GM18505 (cell line): ENCODE data around the gene RUNX2.

ENCODE experiments used
- ATAC-seq: cut with Tn5 transposase; IDR thresholded peaks from one replicate; pipeline ENCODE4 v1.9.1; 2021; ENCODE audit not compliant: unreplicated experiment
- POLR2A ChIP-seq: IDR thresholded peaks from 4 replicates; pipeline ENCODE4 v1.6.1; 2011; ENCODE audit warnings: borderline replicate concordance; ENCODE audit not compliant: insufficient read depth, insufficient read length; ENCODE audit errors: extremely low read depth

RUNX2 gene

DNA sequence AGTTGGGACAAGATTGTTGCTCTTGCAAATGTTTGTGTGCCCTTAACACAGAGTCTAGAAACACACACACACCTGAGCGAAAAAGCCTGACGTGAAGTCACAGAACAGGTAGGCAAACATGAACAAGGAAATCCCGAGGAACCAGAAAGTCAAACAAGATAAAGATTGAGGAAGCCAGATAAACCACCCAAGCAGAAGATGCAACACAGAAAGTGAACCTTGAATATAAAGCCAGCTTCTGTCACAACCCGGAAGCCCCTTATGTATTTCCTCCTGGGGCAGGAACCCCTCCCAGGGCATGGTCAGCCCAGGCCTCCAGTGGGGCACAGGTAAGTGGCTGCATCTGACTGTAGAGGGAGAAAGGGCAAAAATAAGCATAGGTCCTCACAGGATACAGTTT, 207.8 kb downstream of the RUNX2 start:
- no peak for ATAC-seq
- no peak for TF ChIP-seq POLR2A

- no peak for ATAC-seq
- TF ChIP-seq POLR2A = no peak
Observed at GRCh38 chr6:45537539-45537938, 209.4 kb downstream of the RUNX2 start.

DNA sequence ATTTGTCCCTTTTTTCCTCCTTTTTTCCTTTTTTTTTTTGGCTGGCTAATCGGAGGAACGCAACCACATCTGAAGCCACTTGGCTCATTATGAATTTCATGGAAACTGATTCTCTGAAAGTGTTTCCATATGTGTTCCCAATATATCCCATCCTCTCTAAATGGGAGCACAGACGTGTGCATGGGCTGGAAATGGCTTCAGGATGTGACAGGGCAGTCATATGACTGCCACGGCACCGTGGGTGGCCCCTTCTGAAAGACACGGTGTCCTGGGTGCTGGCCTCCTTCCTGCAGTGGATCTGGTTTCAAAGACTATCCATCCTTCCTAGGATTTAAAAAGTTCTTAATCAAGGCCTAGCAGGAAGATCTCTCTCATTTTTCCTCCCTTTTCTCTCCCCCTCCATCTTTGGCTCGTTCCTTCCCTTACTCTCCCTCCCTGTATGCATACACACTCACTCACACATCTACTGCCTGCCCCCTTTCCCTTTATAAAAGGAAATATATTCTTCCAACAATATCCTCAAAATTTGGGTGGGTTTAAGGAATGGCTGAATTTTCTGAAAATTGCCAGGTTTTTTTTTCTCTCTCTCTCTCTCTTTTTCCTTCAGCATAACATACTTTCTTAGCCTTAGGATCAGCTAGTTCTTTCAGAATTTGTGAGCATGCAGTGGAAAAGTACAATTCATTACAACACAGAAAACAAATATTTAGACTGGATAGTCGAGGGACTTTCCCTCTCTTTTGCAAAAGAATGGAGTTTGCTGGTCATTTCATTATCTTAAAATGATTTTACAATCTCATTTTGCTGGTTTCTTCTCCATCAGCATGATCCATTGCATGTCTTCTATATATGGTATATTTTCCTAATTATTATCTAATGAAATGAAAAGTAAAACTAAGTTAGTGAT, 210.8 kb downstream of the RUNX2 start:
- no peak for TF ChIP-seq POLR2A
- no peak for ATAC-seq

DNA sequence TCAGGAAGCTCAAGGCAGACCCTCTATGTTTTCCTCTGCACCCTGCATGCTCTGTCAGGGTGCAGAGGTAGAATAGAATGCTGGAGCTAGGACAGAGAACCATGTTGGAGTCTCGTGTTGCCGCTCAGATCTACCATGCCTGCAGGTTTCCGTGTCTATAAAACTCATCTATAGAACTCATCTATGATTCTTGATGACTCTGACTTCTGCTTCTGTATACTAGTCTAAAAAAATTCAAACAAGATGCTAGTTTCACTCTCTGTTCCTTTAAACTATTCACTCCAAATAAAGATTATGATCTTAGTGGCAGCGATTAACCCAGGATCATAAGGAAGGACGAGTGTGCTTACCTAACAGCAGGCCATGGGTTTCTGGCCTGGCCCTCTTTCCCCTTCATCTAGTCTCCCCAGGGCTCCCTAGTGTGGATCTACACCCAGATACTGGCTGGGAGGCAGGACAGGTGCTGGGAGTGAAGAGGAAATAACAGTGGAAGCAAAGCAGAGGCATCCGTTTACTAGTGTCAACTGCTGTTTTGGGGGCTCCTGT, 212.3 kb downstream of the RUNX2 start:
- no peak for TF ChIP-seq POLR2A
- ATAC-seq = no peak

DNA sequence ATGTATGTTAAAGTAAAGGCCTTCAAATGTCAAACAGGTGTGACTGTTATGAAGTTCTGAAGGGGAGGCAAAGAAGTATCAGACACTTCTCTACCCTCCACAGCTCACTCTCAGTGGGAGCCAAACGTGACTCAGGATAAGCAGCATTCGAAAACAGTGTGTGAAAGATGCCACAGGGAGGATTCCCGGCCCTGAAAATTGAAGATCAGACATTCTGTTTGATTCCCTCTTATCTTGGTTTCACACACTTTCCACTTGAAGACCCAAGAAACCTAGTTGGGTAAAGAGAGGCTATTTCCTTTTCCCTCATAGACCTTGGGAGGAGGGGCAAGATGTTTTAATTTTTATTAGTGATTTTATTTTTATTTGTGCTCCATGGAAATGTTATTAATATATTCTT, 213.8 kb downstream of the RUNX2 start:
- no peak for TF ChIP-seq POLR2A
- no peak for ATAC-seq

DNA sequence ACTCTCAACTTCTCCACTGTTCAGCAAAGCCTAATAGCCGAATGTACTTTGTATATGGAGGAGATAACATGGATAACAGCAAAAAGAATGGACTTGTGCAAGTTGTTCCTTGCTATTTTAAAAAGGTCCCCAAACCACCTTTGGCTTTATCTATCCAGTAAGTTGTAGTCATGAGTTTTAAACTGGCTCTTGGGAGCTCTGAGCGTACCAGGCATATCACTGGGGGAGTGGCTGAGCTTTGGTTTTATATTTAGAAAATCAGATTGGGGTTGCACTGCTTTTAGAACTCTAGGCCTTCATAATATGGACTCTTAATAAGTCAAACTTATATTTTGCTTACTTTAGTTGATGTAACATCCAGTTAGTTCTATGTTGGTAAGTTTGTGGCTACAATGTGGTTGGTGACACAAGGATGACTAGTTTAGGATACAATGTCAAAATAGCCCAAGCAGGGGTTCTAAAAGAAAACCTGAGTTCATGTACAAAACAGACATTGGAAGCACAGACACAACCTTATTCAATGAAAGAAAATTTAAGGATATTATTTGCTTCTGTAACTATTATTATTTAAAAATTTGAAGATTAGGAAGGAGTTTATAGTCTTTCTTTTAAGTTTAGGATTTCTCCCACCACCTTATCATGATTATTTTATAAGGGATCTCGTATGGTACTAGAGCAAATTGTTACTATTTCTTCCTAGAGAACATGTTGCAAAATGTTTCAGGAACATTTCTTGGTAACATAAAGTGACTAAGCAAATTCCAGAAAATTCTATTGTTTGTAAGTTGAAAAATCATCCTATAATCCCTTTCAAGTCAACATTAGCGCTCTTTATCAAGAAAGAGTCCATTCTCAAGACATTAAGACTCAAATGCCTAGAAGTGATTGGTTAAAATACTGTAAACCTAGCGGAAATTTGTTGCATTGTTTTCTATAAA, 215.4 kb downstream of the RUNX2 start:
- ATAC-seq = no peak
- no peak for TF ChIP-seq POLR2A

DNA sequence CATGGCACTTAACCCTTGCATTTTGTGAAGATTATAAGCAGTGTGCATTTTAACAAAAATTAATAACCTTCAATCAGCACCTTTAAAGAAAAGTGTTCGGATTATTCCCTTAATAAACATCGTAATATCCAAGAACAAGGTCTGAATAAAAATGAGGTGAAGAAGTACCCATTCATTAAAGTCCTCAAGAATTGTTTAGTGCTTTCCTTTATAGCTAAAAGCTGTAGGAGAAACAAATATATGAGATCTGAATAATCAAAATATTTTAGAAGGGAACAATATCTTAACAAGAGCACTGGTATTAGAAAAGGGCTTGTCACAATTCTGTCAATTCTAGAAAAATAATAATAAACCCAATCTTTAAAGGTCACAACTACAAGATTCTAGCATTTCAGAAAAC, 217.3 kb downstream of the RUNX2 start:
- no peak for TF ChIP-seq POLR2A
- no peak for ATAC-seq

- no peak for ATAC-seq
- TF ChIP-seq POLR2A = no peak
Observed at GRCh38 chr6:45548657-45549515, 220.8 kb downstream of the RUNX2 start.

- TF ChIP-seq POLR2A = no peak
- ATAC-seq = no peak
Observed at GRCh38 chr6:45552536-45552935, 224.4 kb downstream of the RUNX2 start.

GRCh38 chr6:45553730-45554344, 225.7 kb downstream of the RUNX2 start:
- ATAC-seq = no peak
- no peak for TF ChIP-seq POLR2A

- no peak for TF ChIP-seq POLR2A
- no peak for ATAC-seq
Observed at GRCh38 chr6:45554591-45554990, 226.5 kb downstream of the RUNX2 start.
